HG03175 (cell line): ENCODE measurements around the gene STUM.

ENCODE experiments used
- ATAC-seq: cut with Tn5 transposase; IDR thresholded peaks from one replicate; pipeline ENCODE4 v1.9.1; 2021; ENCODE audit warnings: mild to moderate bottlenecking, moderate library complexity; ENCODE audit not compliant: unreplicated experiment

Gene STUM

GRCh38 chr1:226619031-226619430, 70.5 kb downstream of the STUM start:
- no peak for ATAC-seq

DNA sequence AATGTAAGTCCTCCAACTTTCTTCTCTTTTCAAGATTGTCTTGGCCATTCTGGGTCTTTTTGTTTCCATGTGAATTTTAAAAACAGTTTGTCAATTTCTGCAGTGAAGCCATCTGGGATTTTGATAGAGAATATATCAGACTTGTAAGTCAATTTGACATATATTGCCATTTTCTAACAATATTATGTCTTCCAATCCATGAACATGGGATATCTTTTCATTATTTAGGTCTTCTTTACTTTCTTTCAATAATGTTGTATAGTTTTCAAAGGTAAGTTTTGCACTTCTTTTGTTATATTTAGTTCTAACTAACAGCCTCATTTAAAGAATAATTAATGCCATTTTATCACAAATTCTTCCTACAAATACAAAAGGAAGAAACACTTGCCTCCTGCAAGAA, 73.4 kb downstream of the STUM start:
- ATAC-seq, result no peak

DNA sequence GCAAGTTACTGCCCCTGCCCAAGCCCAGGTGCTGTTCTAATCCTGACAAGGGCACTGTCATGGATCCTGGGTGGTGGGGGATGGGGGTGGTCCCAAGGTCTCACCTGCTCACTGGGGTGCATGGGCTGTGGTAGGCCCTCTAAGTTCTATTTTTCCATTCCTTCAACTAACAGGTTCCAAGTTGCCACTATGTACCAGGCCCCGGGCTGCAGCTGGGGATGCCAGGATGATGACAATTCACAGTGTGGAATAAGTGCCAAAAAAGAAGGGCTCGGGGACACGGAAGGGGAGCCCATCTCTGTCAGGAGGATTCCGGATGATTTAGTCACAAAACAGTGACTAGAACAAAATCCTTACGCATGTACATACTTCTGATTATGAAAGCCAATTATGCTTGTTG, 76.0 kb downstream of the STUM start:
- no peak for ATAC-seq

DNA sequence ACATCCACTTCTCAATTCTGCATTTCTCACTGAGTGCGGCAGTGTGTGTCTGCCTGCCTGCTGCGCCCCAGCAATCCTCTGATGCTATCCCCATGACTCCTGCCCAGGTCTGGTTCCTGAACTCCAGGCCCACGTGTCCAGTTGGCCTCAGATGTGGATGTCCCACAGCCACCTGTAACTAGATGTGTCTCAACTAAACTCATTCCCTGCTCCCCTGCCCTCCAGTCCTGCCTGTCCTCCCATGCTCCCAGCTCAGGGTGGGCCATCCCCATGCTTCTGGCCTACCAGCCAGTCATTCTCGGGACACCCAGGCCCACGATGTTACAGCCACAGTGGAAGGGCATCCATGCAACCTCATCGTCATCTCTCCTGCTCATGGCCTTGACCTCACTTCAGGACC, 76.8 kb downstream of the STUM start:
- no peak for ATAC-seq

- peak; percentile 24 for ATAC-seq
Observed at GRCh38 chr1:226625832-226626576, 77.4 kb downstream of the STUM start.

- ATAC-seq, result peak; percentile 87
Observed at GRCh38 chr1:226626577-226626956, 78.0 kb downstream of the STUM start.

- ATAC-seq, result no peak
Observed at GRCh38 chr1:226627050-226627755, 78.6 kb downstream of the STUM start.

GRCh38 chr1:226627924-226628611, 79.5 kb downstream of the STUM start:
- ATAC-seq, result no peak

GRCh38 chr1:226628612-226629155, 80.1 kb downstream of the STUM start:
- ATAC-seq, result no peak

GRCh38 chr1:226629210-226629895, 80.8 kb downstream of the STUM start:
- ATAC-seq, result no peak

DNA sequence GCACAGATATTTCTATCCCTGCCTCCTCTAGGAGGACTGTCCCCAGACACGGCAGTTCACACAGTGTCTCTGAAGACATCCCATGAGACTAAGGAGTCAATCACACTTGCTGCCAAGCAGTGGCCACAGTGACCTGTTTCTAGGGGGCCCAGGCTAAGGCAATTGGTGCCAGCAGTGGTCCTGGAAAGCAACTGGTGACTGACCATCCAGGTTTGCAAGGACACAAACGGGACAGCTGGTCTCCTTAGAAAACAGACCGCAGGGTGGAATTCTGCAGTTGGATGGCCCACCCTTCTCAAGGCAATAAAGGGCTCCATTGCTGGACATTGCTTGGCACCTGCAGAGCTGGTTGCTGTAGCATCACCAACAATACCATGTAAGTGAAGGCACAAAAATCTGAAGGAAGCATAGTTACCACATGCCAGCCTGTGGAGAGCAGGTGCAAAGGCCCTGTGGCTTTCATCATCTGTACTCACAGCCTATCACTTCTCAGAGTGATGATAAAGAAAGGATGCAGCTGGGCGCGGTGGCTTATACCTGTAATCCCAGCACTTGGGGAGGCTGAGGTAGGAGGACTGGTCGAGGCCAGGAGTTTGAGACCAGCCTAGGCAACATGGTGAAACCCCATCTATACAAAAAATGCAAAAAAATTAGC, 81.5 kb downstream of the STUM start:
- no peak for ATAC-seq

- no peak for ATAC-seq
Observed at GRCh38 chr1:226630592-226630991, 82.0 kb downstream of the STUM start.

GRCh38 chr1:226631229-226632000, 82.9 kb downstream of the STUM start:
- no peak for ATAC-seq

DNA sequence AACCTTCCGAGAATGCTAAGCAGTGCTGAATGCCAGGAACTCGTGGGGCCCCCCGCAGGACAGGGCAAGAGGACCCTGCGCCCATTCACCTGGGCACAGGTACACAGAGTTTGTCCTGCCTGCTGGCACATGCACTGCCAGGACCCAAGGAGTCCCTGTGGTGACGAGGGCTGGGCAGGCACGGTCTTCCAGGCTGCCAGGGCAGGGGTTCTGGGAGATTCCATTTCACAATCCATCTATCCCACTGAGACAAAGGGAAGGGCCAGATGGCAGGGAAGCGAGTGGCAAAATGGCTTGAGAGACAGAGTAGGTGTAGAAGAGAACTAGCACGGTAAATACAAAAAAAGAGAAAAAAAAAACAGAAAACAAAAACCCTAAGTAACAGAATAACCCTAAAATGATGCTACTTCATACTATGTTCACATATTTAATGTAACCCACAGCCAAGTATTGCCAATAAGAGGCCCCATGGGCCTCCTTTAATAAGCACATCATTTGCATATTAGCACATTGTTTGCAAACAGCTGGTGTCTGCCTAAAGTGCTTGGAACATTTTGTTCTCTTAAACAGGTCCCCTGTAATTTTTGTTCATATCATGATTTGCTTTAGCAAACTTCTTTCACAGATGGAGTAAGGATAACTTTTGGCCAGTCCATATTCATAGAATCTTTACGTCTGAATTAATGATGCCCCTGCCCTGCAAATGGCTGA, 83.8 kb downstream of the STUM start:
- ATAC-seq, result no peak

DNA sequence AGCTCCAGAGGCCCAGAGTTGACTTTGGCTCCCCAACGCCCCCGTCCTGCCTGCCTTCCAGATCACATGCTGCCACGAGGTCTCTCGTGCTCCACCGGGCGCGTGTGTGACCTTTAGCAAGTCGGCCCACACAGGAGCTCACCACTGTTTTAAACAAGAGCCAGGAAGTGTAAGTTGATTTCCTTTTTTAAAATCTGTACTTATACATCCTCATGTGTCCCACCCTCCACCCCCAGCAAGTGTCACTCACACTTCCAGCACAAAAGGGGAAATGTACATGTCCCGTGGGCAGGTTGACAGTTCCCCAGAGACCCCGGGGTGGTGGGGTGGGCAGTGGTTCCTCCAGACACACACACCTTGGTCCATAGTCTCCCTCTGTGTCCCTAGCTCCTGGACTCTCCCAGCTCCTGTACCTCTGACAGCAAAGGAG, 84.4 kb downstream of the STUM start:
- ATAC-seq, result no peak

GRCh38 chr1:226633541-226634165, 85.1 kb downstream of the STUM start:
- peak; percentile 18 for ATAC-seq

DNA sequence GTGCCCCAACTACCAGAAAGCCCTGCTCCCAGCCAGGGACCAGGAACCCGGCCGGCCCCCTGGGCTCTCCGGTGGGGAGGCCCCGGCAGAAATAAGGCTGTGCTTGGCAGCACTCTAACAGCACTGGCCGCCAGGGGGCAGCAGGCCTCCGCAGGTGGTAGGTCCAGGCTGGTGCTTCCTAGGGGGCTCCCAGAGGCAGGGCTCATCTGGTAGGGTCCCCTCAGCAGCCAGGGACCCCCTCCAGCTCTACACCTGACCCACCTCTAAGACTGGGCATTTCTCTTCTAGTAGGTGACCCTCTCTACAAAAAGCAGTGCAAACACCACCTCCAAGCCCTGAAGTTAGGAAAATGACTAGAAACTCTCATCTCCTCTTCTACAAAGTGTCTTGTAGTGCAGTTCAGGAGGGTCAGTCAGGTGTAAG, 85.6 kb downstream of the STUM start:
- peak; percentile 77 for ATAC-seq

- ATAC-seq, result no peak
Observed at GRCh38 chr1:226634611-226635246, 86.2 kb downstream of the STUM start.
